ENCODE measurements around the gene DCLK1.
"Not testable (repeated sequence)": the region's sequence is repeated elsewhere in the genome, so short reads cannot be mapped to it uniquely, and the experiment has no call there.

Gene DCLK1

DNA sequence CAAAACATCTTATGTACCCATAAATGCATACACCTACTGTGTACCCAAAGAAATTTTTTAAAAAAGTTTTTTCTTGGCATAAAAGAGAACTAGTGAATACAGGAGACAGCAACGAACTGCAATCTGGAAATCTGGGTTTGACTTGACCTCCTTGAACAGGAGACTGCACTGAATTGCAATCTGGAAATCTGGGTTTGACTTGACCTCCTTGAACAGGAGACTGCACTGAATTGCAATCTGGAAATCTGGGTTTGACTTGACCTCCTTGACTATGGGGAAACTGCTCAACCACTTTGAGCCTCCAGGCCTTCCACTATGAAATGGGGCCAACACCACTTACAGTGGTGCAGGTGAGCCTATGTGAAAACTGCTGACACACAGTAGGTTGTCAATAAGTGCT lies 147.5 kb downstream of the DCLK1 start:
- not testable (repeated sequence) for H3K27ac Mint-ChIP-seq; H3K9me3 Mint-ChIP-seq; H3K4me3 Mint-ChIP-seq; H3K27me3 Mint-ChIP-seq; H3K36me3 Mint-ChIP-seq (ENCODE audit: low read depth); H3K4me1 Mint-ChIP-seq (ENCODE audit: low read depth)

- Mint-ChIP-seq H3K27me3 (no peaks in the 10 kb centered on the region), H3K9me3 (no peaks in the 10 kb centered on the region), H3K27ac (no peak overlapping the region), H3K36me3 (ENCODE audit: low read depth) (no peaks in the 10 kb centered on the region), H3K4me3 (no peak overlapping the region), H3K4me1 (ENCODE audit: low read depth) (no peaks in the 10 kb centered on the region)
Observed at GRCh38 chr13:35983206-35983605, 148.0 kb downstream of the DCLK1 start.

GRCh38 chr13:35979361-35979951 lies 151.7 kb downstream of the DCLK1 start:
- peaks cover 4% of the 10 kb centered on the region for H3K9me3 Mint-ChIP-seq
- no peak overlapping the region for H3K4me3 Mint-ChIP-seq
- H3K27me3 Mint-ChIP-seq = peaks cover 3% of the 10 kb centered on the region
- H3K27ac Mint-ChIP-seq = no peak overlapping the region
- H3K36me3 Mint-ChIP-seq (ENCODE audit: low read depth) = no peaks in the 10 kb centered on the region
- H3K4me1 Mint-ChIP-seq (ENCODE audit: low read depth) = no peaks in the 10 kb centered on the region

DNA sequence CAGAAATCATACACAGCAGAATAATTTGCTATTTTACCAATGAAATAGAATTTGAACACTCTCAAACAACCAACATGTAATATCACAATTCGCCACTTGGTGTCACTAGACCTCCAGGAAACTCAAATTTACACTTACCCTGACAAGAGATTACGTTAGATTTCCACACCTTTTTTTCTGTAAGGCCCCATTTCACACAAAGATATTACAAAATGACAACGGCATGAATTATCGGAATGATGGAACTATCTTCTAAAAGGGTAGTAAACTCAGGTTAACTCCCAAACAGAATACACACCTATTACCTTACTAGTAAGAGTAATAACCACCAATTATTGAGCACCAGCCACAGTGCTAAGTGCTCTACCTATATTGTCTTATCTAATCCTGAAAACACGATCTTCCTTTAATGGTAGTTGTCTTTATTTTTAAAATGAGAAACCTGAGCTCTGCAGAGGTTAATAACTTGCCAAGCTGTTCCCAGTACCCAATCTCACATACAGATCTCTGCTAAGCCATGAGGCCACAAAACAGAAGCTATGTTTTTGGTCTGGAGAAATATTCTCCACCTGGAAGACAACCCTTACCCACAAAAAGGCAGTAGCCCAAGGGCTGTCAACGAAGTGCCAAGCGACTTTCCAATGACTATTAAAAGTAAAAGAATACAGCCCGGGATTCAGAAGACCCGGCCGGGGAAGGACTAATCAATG lies 152.4 kb downstream of the DCLK1 start:
- H3K4me3 Mint-ChIP-seq = no peak overlapping the region
- no peaks in the 10 kb centered on the region for H3K4me1 Mint-ChIP-seq (ENCODE audit: low read depth)

GRCh38 chr13:35977060-35977459 lies 154.1 kb downstream of the DCLK1 start:
- Mint-ChIP-seq H3K27ac (no peak overlapping the region), H3K9me3 (peaks cover 14% of the 10 kb centered on the region), H3K4me1 (ENCODE audit: low read depth) (no peaks in the 10 kb centered on the region), H3K27me3 (peaks cover 3% of the 10 kb centered on the region), H3K4me3 (no peak overlapping the region), H3K36me3 (ENCODE audit: low read depth) (no peaks in the 10 kb centered on the region)

More for the DNA sequence above, 152.4 kb downstream of the DCLK1 start:
- Mint-ChIP-seq H3K9me3 (peaks cover 9% of the 10 kb centered on the region), H3K27me3 (peaks cover 3% of the 10 kb centered on the region), H3K27ac (no peak overlapping the region), H3K36me3 (ENCODE audit: low read depth) (no peaks in the 10 kb centered on the region)

- H3K27me3 Mint-ChIP-seq = peaks cover 3% of the 10 kb centered on the region
- H3K36me3 Mint-ChIP-seq (ENCODE audit: low read depth) = no peaks in the 10 kb centered on the region
- no peaks in the 10 kb centered on the region for H3K4me1 Mint-ChIP-seq (ENCODE audit: low read depth)
- no peak overlapping the region for H3K4me3 Mint-ChIP-seq
- no peak overlapping the region for H3K27ac Mint-ChIP-seq
- H3K9me3 Mint-ChIP-seq = peaks cover 17% of the 10 kb centered on the region
Observed at GRCh38 chr13:35976126-35976525, 155.1 kb downstream of the DCLK1 start.

DNA sequence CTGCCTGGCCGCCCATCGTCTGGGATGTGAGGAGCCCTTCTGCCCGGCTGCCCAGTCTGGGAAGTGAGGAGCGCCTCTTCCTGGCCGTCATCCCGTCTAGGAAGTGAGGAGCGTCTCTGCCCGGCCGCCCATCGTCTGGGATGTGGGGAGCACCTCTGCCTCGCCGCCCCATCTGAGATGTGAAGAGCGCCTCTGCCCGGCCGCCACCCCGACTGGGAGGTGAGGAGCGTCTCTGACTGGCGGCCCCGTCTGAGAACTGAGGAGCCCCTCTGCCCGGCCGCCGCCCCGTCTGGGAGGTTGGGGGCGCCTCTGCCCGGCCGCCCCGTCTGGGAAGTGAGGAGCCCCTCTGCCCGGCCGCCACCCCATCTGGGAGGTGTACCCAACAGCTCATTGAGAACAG lies 164.2 kb downstream of the DCLK1 start:
- not testable (repeated sequence) for H3K36me3 Mint-ChIP-seq (ENCODE audit: low read depth); H3K4me1 Mint-ChIP-seq (ENCODE audit: low read depth); H3K4me3 Mint-ChIP-seq; H3K27ac Mint-ChIP-seq; H3K27me3 Mint-ChIP-seq
- peaks cover 15% of the 10 kb centered on the region for H3K9me3 Mint-ChIP-seq

DNA sequence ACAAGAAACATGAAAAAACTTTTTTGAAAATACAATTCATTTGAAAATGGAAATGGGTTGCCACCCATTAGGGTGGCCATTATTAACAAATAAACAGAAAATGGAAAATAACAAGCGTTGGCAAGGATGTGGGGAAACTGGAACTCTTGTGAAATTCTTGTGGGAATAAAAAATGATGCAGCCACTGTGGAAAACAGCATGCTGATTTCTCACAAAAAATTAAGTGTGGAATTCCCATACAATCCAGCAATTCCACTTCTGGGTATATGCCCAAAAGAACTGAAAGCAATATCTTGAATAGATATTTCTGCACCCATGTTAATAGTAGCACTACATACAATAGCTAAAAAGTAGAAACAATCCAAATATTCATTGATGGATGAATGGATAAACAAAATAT lies 165.2 kb downstream of the DCLK1 start:
- H3K9me3 Mint-ChIP-seq = peaks cover 13% of the 10 kb centered on the region
- H3K27ac Mint-ChIP-seq = no peak overlapping the region
- H3K4me3 Mint-ChIP-seq = no peak overlapping the region
- H3K4me1 Mint-ChIP-seq (ENCODE audit: low read depth) = no peaks in the 10 kb centered on the region
- no peaks in the 10 kb centered on the region for H3K27me3 Mint-ChIP-seq
- H3K36me3 Mint-ChIP-seq (ENCODE audit: low read depth) = no peaks in the 10 kb centered on the region

- Mint-ChIP-seq H3K27me3 (no peaks in the 10 kb centered on the region), H3K4me3 (no peak overlapping the region), H3K9me3 (peaks cover 9% of the 10 kb centered on the region), H3K4me1 (ENCODE audit: low read depth) (no peaks in the 10 kb centered on the region), H3K27ac (no peak overlapping the region), H3K36me3 (ENCODE audit: low read depth) (no peaks in the 10 kb centered on the region)
Observed at GRCh38 chr13:35965226-35965927, 165.8 kb downstream of the DCLK1 start.

GRCh38 chr13:35964863-35965180 lies 166.4 kb downstream of the DCLK1 start:
- H3K9me3 Mint-ChIP-seq = peaks cover 8% of the 10 kb centered on the region
- no peak overlapping the region for H3K4me3 Mint-ChIP-seq

GRCh38 chr13:35964011-35964862 lies 166.9 kb downstream of the DCLK1 start:
- no peaks in the 10 kb centered on the region for H3K27me3 Mint-ChIP-seq
- H3K4me3 Mint-ChIP-seq = no peak overlapping the region

More at GRCh38 chr13:35964863-35965180, 166.4 kb downstream of the DCLK1 start:
- H3K27ac Mint-ChIP-seq = no peak overlapping the region
- no peaks in the 10 kb centered on the region for H3K4me1 Mint-ChIP-seq (ENCODE audit: low read depth)
- no peaks in the 10 kb centered on the region for H3K27me3 Mint-ChIP-seq
- H3K36me3 Mint-ChIP-seq (ENCODE audit: low read depth) = no peaks in the 10 kb centered on the region

DNA sequence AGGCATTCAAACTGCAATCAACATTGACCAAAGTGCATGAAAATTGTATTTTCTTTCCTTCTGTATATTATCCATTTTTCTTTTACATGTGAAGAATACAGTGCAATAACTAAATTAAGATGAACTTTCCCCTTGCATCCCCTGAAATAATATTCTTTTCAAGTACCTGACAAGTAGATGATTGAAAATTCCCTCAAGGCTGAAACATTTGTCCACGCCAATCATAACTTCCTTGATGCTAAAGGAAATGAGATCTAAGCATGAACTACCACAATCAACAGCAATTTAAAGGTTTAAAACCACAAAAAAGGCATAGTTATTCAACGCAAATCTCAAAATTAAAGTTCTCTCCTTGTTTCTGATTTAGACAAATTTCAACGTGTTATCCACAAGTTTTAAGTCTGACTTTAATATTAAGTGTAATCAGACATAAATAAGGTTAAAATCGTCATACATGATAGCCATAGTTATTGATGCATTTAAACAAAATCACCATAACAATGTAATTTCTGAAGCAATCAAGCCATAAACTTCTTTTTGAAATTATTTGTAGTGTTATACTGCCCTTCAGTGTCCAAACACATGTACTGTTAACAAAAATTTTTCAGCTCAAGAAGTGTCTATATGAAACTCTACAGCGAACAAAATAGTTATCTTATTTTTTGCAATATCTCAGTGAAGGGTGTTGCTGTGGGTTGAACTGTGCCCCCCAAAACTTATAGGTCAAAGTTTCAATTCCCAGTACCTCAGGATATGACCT lies 169.5 kb downstream of the DCLK1 start:
- H3K27me3 Mint-ChIP-seq = no peaks in the 10 kb centered on the region
- H3K9me3 Mint-ChIP-seq = no peaks in the 10 kb centered on the region
- H3K4me3 Mint-ChIP-seq = no peak overlapping the region
- H3K36me3 Mint-ChIP-seq (ENCODE audit: low read depth) = no peaks in the 10 kb centered on the region
- H3K27ac Mint-ChIP-seq = no peak overlapping the region
- H3K4me1 Mint-ChIP-seq (ENCODE audit: low read depth) = no peaks in the 10 kb centered on the region

More at GRCh38 chr13:35964011-35964862, 166.9 kb downstream of the DCLK1 start:
- Mint-ChIP-seq H3K36me3 (ENCODE audit: low read depth) (no peaks in the 10 kb centered on the region), H3K4me1 (ENCODE audit: low read depth) (no peaks in the 10 kb centered on the region), H3K27ac (no peak overlapping the region), H3K9me3 (peaks cover 5% of the 10 kb centered on the region)

DNA sequence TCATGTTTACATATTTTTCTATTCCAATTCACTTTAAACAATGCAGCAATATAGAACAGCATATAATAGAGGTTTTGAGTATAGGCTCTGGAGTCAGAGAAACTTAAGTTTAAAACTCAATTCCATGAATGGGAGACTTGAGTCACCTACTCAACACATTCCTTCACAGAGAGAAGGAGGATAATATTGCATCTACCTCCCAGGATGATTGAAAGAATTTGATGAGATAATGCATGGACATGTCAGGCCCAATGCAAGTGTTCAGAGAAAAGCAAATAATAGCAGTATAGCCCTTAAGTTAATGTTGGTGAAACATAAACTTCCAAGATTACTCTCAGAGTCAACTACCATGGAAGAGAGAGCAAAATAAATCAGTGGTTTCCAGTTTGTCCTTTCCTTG lies 170.2 kb downstream of the DCLK1 start:
- no peaks in the 10 kb centered on the region for H3K9me3 Mint-ChIP-seq
- no peaks in the 10 kb centered on the region for H3K4me1 Mint-ChIP-seq (ENCODE audit: low read depth)
- no peaks in the 10 kb centered on the region for H3K36me3 Mint-ChIP-seq (ENCODE audit: low read depth)
- no peak overlapping the region for H3K4me3 Mint-ChIP-seq
- H3K27ac Mint-ChIP-seq = no peak overlapping the region
- no peaks in the 10 kb centered on the region for H3K27me3 Mint-ChIP-seq

DNA sequence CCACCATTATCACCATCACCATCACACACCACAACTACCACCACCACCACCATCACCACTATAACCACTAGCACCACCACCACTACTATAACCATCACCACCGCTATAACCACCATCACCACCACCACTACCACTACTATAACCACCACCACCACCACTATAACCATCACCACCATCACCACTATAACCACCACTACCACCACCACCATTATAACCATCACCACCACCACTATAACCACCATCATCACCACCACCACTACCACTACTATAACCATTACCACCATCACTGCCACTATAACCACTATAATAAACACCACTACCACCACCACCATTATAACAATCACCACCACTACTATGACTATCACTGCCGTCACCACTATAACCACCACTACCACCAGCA lies 173.2 kb downstream of the DCLK1 start:
- H3K27ac Mint-ChIP-seq = no peak overlapping the region

More for the DNA sequence above, 173.2 kb downstream of the DCLK1 start:
- Mint-ChIP-seq H3K27me3 (no peaks in the 10 kb centered on the region), H3K4me1 (ENCODE audit: low read depth) (no peaks in the 10 kb centered on the region), H3K36me3 (ENCODE audit: low read depth) (no peaks in the 10 kb centered on the region), H3K9me3 (no peaks in the 10 kb centered on the region), H3K4me3 (no peak overlapping the region)

Measured in stimulated activated naive CD8-positive, alpha-beta T cell treated with anti-CD3 and anti-CD28 coated beads, Interleukin-15, Interleukin-2, amounts not matched to agents 100 ng/mL and 50 ng/mL, for 24 hours (primary cell).